HG03196 (cell line): Measurements from ENCODE around the gene STK11.
"Not testable (repeated sequence)": the region's sequence is repeated elsewhere in the genome, so short reads cannot be mapped to it uniquely, and the experiment has no call there.

Experiments
- ATAC-seq: cut with Tn5 transposase; IDR thresholded peaks from one replicate; pipeline ENCODE4 v1.9.1; 2021; ENCODE audit not compliant: unreplicated experiment

The STK11 gene

GRCh38 chr19:1168572-1169410 is 36.8 kb upstream of the STK11 start:
- ATAC-seq: no peak

- no peak for ATAC-seq
Observed at GRCh38 chr19:1169411-1169791, 36.2 kb upstream of the STK11 start.

DNA sequence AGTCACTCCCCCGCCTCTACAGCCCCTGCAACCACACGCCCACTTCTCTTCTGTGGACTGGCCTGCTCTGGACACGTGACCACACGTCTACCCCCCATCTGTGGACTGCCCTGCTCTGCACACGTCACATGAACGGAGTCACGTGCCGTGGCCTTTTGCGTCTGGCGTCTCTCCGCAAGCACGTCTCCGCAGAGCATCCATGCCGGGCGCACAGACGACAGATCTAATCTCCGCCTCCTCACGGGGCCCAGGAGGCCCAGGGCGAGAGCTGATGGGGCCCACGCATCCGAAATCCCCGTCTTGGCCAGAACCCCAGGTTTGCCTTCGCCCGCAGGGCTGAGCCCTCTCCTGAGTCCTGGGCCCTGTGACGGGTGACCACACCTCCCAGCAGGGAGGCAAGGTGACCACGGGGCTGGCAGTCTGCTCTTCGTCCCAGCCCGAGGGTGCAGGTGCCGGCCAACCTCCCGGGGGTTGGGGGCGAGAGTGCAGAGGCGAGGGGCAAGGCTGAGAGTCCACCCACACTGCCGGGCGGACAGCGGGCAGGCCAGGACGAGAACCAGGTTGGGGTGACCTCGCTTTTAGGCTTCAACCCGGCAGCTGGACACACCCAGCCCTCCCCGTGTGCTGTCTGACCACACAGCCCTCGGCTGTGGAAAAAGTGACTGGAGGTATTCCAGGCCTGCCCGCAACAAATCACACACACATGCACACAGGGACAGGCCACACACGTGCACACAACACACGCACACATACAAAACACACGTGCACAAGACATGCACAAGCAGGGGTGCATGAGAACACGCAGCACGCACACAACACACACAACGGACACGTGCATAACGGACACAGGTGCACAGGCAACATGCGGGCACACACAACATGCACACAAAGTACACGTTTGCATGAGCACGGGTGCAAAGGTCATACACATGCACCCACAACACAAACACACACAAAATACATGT is 35.4 kb upstream of the STK11 start:
- ATAC-seq: no peak

GRCh38 chr19:1170938-1171754 is 34.4 kb upstream of the STK11 start:
- no peak for ATAC-seq

DNA sequence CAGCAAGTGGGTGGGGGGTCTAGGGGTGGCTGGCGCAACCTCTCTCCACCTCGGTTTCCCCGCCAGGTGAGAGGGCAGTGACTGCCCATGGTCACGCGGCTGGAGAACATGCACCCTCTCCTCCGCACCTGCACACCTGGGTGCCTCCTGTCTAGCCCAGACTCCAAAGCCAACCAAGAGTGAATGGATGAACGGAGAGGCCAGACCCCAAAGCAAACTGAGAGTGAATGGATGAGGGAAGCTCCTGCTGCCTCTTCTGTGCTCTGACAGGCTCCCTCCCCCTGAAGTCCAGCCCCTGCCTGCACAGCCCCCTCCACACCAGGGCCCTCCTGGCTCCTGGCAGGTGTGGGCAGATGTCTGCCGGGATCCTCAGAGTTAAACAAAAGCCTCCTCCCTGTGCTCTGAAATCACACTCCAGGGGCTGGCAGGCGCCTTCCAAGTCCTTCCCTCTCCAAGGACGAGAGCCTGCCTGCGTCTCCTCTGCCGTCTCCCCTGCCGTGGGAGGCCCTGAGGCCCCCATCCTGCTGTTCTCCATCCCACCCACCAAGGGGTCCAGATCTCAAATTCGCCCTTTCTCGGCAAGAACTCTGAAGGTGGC is 33.7 kb upstream of the STK11 start:
- ATAC-seq: no peak

- no peak for ATAC-seq
Observed at GRCh38 chr19:1172353-1173158, 33.0 kb upstream of the STK11 start.

- no peak for ATAC-seq
Observed at GRCh38 chr19:1173159-1173844, 32.3 kb upstream of the STK11 start.

- peak; percentile 47 for ATAC-seq
Observed at GRCh38 chr19:1173845-1174809, 31.5 kb upstream of the STK11 start, which contains the start of gene SBNO2. Gene SBNO2, minus strand, starts transcription at chr19:1174268. Its CDS starts 19,992 bp downstream, at chr19:1154276.

DNA sequence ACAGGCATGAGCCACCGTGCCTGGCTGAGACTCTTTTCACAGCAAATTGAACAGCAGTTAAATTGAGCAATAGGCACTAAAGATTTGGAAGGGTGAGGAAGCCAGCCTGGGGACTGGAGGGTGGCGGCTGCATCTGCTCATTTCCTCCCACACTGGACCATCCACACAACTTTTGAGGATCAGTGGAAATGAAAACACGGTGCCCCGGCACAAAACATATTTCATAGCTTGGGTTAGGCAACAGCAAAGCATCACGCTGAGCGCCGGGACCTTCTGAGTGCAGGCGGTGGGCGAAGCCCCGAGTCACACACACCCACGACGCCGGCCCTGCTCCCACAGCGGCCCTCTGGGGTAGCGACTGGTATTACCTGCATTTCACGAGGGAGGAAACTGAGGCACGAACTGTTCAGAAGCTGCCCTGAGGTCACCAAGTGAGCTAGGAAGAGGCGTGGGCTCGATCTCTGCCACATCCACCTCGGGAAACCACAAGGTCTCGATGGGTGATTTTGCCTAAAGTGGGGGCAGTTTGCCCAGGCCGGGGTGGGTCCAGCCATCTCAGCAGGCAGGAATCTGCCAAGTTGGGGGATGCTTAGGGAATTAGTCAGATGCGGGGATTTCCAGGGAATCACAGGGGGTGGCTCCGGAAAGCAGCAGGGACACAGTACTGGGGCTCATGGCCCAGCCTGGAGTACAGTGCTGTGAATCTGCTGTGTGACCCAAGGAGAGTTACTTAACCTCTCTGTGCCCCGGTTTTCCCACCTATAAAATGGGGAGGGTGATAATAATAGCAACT is 28.1 kb upstream of the STK11 start:
- no peak for ATAC-seq

DNA sequence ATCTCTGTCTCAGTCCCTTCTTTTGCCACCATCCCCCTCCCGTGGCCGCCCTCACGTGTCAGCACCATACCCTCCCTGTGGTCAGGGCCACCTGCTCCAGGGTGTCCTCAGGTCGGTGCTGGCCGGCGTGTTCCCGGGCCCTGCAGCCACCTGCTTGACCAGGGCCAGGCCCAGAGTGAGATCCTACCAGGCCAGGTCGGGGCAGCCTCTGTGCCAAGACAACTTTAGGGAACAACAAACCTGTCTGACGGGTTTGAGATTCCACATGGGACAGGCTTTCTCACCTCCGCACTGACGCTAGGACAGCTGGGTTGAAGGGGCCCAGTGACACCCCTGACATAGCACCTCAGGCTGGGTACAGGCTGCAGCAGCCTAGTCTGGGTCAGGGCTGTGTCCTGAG is 24.0 kb upstream of the STK11 start:
- ATAC-seq: no peak

DNA sequence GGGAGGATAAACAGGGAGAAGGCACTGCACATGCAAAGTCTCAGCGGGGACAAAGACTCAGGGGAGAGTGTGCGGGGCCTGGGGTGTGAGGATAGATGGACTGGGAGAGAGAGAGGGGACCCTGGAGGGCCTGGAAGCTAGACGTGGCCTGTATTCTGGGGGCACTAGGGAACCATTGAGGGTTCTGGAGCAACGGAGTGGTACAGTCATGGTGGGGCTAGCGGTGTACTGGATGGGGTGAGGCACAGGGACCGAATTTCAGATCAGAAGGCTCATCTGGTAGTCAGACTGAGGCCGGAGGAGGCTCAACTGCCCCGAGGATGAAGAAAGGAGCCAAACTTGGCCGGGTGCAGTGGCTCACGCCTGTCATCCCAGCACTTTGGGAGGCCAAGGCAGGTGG is 23.5 kb upstream of the STK11 start:
- ATAC-seq: no peak

GRCh38 chr19:1182727-1183126 is 22.9 kb upstream of the STK11 start:
- no peak for ATAC-seq

GRCh38 chr19:1183543-1184172 is 21.9 kb upstream of the STK11 start:
- peak; percentile 66 for ATAC-seq

GRCh38 chr19:1189419-1189818 is 16.2 kb upstream of the STK11 start:
- ATAC-seq: no peak

GRCh38 chr19:1199531-1199930 is 6.0 kb upstream of the STK11 start:
- ATAC-seq: no peak

GRCh38 chr19:1200614-1201013 is 5.0 kb upstream of the STK11 start:
- not testable (repeated sequence) for ATAC-seq
